Mammary epithelial cell (primary cell): ENCODE measurements around the gene TP63.

Experiments used
- EZH2 ChIP-seq: IDR thresholded peaks from 2 replicates; pipeline ENCODE4 v1.6.1; 2012; ENCODE audit warnings: low read length, inconsistent platforms, borderline replicate concordance
- TF ChIP-seq, protein P1 (sequence below), 2 donors: IDR thresholded peaks in 1 of 2; conservative IDR thresholded peaks in 1 of 2; 2 replicates each; pipeline ENCODE4 v1.5.1; 2011 to 2012; ENCODE audit warnings: inconsistent platforms in 2 of 2, low read length in 2 of 2, mild to moderate bottlenecking in 2 of 2, control low read depth in 1 of 2, low read depth in 1 of 2; ENCODE audit not compliant: insufficient read depth in 1 of 2; ENCODE audit errors: extremely low read depth in 1 of 2

DNA sequence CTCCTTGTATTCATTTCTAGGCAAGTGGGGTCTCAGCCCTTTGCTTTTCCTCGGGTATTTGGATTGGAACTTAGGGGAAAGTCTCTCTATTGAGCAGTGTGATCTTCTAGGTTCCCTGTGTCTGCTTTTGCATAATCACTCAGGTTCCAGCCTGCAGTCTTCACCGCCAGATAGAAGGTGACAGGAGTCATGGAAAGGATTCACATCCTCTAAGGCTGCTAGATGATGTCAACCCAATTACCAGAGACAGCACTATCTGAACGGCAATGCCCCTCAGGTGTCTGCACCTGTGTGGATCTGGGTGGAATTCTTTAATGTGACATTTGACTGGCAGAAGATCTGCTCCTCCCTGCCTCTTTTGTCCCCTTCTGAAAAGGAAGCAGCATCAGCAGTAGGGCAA, 311.8 kb downstream of the TP63 start:
- TF ChIP-seq, protein P1, sequence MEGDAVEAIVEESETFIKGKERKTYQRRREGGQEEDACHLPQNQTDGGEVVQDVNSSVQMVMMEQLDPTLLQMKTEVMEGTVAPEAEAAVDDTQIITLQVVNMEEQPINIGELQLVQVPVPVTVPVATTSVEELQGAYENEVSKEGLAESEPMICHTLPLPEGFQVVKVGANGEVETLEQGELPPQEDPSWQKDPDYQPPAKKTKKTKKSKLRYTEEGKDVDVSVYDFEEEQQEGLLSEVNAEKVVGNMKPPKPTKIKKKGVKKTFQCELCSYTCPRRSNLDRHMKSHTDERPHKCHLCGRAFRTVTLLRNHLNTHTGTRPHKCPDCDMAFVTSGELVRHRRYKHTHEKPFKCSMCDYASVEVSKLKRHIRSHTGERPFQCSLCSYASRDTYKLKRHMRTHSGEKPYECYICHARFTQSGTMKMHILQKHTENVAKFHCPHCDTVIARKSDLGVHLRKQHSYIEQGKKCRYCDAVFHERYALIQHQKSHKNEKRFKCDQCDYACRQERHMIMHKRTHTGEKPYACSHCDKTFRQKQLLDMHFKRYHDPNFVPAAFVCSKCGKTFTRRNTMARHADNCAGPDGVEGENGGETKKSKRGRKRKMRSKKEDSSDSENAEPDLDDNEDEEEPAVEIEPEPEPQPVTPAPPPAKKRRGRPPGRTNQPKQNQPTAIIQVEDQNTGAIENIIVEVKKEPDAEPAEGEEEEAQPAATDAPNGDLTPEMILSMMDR (conservative IDR thresholded peaks at IDR 0.05 in 1 of 2, IDR thresholded peaks at IDR 0.05 in 1 of 2; ENCODE audit: extremely low read depth in 1 of 2, insufficient read depth in 1 of 2, low read depth in 1 of 2, low read length in 2 of 2), result no peak
- no peak for TF ChIP-seq EZH2
